Progenitor cell of endocrine pancreas (in vitro differentiated cells): ENCODE results near the gene NT5C1B. TPM values are rescaled to one million over a fixed set of nuclear protein-coding genes. Genes with fewer than 3 reads are reported as not detected.

Source experiments
- DNase-seq: peaks from one replicate; pipeline ENCODE4 v3.0.0; 2021; ENCODE audit warnings: low spot score; ENCODE audit not compliant: unreplicated experiment
- H3K27ac Mint-ChIP-seq: 2 replicates; pipeline ENCODE4 v1.8.0; 2021; ENCODE audit warnings: mild to moderate bottlenecking, moderate library complexity, mixed read lengths
- H3K27me3 Mint-ChIP-seq: 2 replicates; pipeline ENCODE4 v1.8.0; 2021; ENCODE audit warnings: mixed read lengths
- H3K36me3 Mint-ChIP-seq: 2 replicates; pipeline ENCODE4 v1.8.0; 2022; ENCODE audit warnings: mixed read lengths; ENCODE audit not compliant: insufficient read depth
- H3K4me1 Mint-ChIP-seq: 2 replicates; pipeline ENCODE4 v1.8.0; 2021; ENCODE audit warnings: low read depth, mixed read lengths
- H3K4me3 Mint-ChIP-seq: 2 replicates; pipeline ENCODE4 v1.8.0; 2021; ENCODE audit warnings: low read depth, mild to moderate bottlenecking, moderate library complexity, mixed read lengths
- H3K9me3 Mint-ChIP-seq: 2 replicates; pipeline ENCODE4 v1.8.0; 2021; ENCODE audit warnings: low read depth, mixed read lengths
- CTCF ChIP-seq: fragments of 200-600 bp; sonication (generic); IDR thresholded peaks from one replicate; pipeline ENCODE4 v1.5.0; 2021; ENCODE audit warnings: antibody characterized with exemption, mild to moderate bottlenecking; ENCODE audit not compliant: unreplicated experiment
- total RNA-seq: library from RNA; stranded (reverse); gene quantifications from 2 replicates; pipeline ENCODE4 v1.2.1, GENCODE V29; 2021

NT5C1B gene
- total RNA-seq, 1 donor from 2014 or later: not detected

GRCh38 chr2:18585526-18585925 lies 3.8 kb downstream of the NT5C1B start:
- TF ChIP-seq CTCF: no peak
- peaks cover 8% of the 10 kb centered on the region for H3K9me3 Mint-ChIP-seq
- no peaks in the 10 kb centered on the region for H3K27me3 Mint-ChIP-seq
- no peaks in the 10 kb centered on the region for H3K4me1 Mint-ChIP-seq
- no peak for DNase-seq
- peaks cover 6% of the 10 kb centered on the region for H3K36me3 Mint-ChIP-seq
- H3K27ac Mint-ChIP-seq: no peak overlapping the region
- H3K4me3 Mint-ChIP-seq: no peak overlapping the region

- no peak for DNase-seq
- no peaks in the 10 kb centered on the region for H3K27me3 Mint-ChIP-seq
- TF ChIP-seq CTCF: no peak
- no peak overlapping the region for H3K4me3 Mint-ChIP-seq
- no peak overlapping the region for H3K27ac Mint-ChIP-seq
- no peaks in the 10 kb centered on the region for H3K4me1 Mint-ChIP-seq
- peaks cover 9% of the 10 kb centered on the region for H3K9me3 Mint-ChIP-seq
- peaks cover 6% of the 10 kb centered on the region for H3K36me3 Mint-ChIP-seq
Observed at GRCh38 chr2:18584608-18584954, 4.8 kb downstream of the NT5C1B start.

DNA sequence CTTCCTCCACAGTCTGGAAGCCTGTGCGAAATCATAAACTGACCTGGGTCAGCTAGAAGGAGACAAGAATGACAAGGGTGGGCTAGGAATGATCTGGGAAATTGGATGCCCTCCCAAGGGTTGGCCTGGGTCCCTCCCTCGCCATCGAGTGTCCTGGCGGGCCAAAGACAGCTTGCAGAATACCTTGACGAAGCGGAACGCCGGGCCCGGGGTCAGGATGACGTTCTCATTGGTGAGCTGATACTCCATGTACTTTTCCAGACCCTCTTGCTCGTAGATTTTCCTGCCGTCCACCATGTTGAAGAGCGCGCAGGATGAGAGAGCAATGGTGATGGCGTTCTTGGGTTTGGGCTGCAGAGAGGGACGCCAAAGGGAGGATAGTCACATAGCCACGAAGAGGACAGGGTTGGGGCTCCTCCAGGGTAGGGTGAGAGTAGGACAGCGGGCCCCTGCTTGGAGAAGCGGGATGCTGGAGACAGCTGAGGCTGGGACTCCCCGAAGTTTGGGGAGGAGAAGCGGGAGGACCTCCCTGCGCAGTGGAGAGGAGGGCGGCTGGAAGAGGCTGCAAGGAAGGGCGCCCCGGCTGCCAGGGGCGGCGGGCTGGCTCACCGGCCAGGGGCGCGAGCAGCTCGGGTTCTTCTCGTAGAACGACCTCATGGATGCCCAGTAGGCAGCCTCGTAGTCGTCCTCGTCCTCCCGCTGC lies 5.3 kb downstream of the NT5C1B start:
- H3K4me1 Mint-ChIP-seq: no peaks in the 10 kb centered on the region
- no peak for TF ChIP-seq CTCF
- H3K36me3 Mint-ChIP-seq: peaks cover 7% of the 10 kb centered on the region
- no peak overlapping the region for H3K27ac Mint-ChIP-seq
- no peak overlapping the region for H3K4me3 Mint-ChIP-seq
- H3K9me3 Mint-ChIP-seq: peaks cover 14% of the 10 kb centered on the region
- no peaks in the 10 kb centered on the region for H3K27me3 Mint-ChIP-seq
- no peak for DNase-seq

DNA sequence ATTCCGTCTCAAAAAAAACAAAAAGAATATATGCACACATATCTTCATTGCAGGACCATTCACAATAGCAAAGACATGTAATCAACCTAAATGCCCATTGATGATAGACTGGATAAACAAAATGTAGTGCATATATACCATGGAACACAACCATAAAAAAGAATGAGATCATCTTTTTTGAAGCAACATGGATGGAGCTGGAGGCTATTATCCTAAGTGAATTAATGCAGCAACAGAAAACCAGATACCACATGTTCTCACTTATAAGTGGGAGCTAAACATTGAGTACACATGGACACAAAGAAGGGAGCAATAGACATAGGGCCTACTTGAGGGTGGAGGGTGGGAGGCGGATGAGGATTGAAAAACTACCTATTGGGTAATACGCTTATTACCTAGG lies 8.8 kb downstream of the NT5C1B start:
- Mint-ChIP-seq H3K4me1 (no peaks in the 10 kb centered on the region), H3K9me3 (peaks cover 31% of the 10 kb centered on the region), H3K27me3 (no peaks in the 10 kb centered on the region), H3K27ac (no peak overlapping the region), H3K4me3 (no peak overlapping the region), H3K36me3 (peaks cover 13% of the 10 kb centered on the region)
- no peak for TF ChIP-seq CTCF
- DNase-seq: no peak

- Mint-ChIP-seq H3K36me3 (peaks cover 10% of the 10 kb centered on the region), H3K27ac (no peak overlapping the region), H3K4me3 (no peak overlapping the region), H3K9me3 (peaks cover 27% of the 10 kb centered on the region), H3K4me1 (no peaks in the 10 kb centered on the region), H3K27me3 (no peaks in the 10 kb centered on the region)
- TF ChIP-seq CTCF: no peak
- DNase-seq: no peak
Observed at GRCh38 chr2:18578033-18578432, 11.3 kb downstream of the NT5C1B start.
